SK-N-SH treated with all-trans-retinoic acid at 6 μM for 48 hours (cell line): ENCODE results near the gene ARRDC3.
"Not testable (repeated sequence)": the region's sequence is repeated elsewhere in the genome, so short reads cannot be mapped to it uniquely, and the experiment has no call there.

ENCODE experiments used
- ATAC-seq: fragments of 200-7000 bp; cut with Tn5 transposase; 3 replicates; pipeline ENCODE4 v1.9.1; 2020; ENCODE audit warnings: mild to moderate bottlenecking, moderate library complexity
- ARNTL ChIP-seq: fragments of 450-650 bp; formaldehyde crosslinking; IDR thresholded peaks from 2 replicates; pipeline ENCODE4 v1.5.0; 2020; ENCODE audit warnings: low read depth, mild to moderate bottlenecking, moderate library complexity, borderline replicate concordance
- CREB5 ChIP-seq: fragments of 250-450 bp; sonication (Bioruptor Pico); IDR thresholded peaks from 2 replicates; pipeline ENCODE4 v1.5.1; 2020; ENCODE audit warnings: low read depth, mild to moderate bottlenecking, moderate library complexity
- CSDC2 ChIP-seq: fragments of 250-450 bp; sonication (Bioruptor Pico); IDR thresholded peaks from 2 replicates; pipeline ENCODE4 v1.5.0; 2020; ENCODE audit warnings: mild to moderate bottlenecking, moderate library complexity
- ESRRG ChIP-seq: fragments of 250-450 bp; sonication (Bioruptor Pico); IDR thresholded peaks from 2 replicates; pipeline ENCODE4 v1.6.1; 2021; ENCODE audit warnings: mild to moderate bottlenecking
- GLIS3 ChIP-seq: fragments of 250-450 bp; sonication (Bioruptor Pico); IDR thresholded peaks from 2 replicates; pipeline ENCODE4 v1.5.0; 2020; ENCODE audit warnings: mild to moderate bottlenecking, moderate library complexity
- OSR1 ChIP-seq: fragments of 250-450 bp; sonication (Bioruptor Pico); IDR thresholded peaks from 2 replicates; pipeline ENCODE4 v1.8.0; 2022; ENCODE audit warnings: moderate library complexity, mild to moderate bottlenecking, inconsistent platforms
- PATZ1 ChIP-seq: fragments of 250-450 bp; sonication (Bioruptor Pico); IDR thresholded peaks from 2 replicates; pipeline ENCODE4 v1.8.0; 2020; ENCODE audit warnings: mild to moderate bottlenecking, moderate library complexity, borderline replicate concordance
- RARB ChIP-seq: fragments of 250-450 bp; sonication (Bioruptor Pico); IDR thresholded peaks from 2 replicates; pipeline ENCODE4 v1.8.0; 2021; ENCODE audit warnings: mild to moderate bottlenecking, moderate library complexity
- SNAI2 ChIP-seq: fragments of 250-450 bp; sonication (Bioruptor Pico); IDR thresholded peaks from 2 replicates; pipeline ENCODE4 v1.5.0; 2020; ENCODE audit warnings: mild to moderate bottlenecking, moderate library complexity
- TCF4 ChIP-seq: fragments of 250-450 bp; sonication (Bioruptor Pico); IDR thresholded peaks from 2 replicates; pipeline ENCODE4 v1.8.0; 2021; ENCODE audit warnings: mild to moderate bottlenecking, moderate library complexity, borderline replicate concordance
- TOX ChIP-seq: fragments of 250-450 bp; sonication (Bioruptor Pico); IDR thresholded peaks from 2 replicates; pipeline ENCODE4 v1.8.0; 2021; ENCODE audit warnings: mild to moderate bottlenecking, moderate library complexity, borderline replicate concordance
- ZC3H10 ChIP-seq: fragments of 250-450 bp; sonication (Bioruptor Pico); IDR thresholded peaks from 2 replicates; pipeline ENCODE4 v1.5.1; 2021; ENCODE audit warnings: mild to moderate bottlenecking, moderate library complexity
- ZFP3 ChIP-seq: fragments of 250-450 bp; sonication (Bioruptor Pico); IDR thresholded peaks from 2 replicates; pipeline ENCODE4 v1.5.0; 2020; ENCODE audit warnings: mild to moderate bottlenecking, moderate library complexity
- ZNF565 ChIP-seq: fragments of 450-650 bp; formaldehyde crosslinking; conservative IDR thresholded peaks from 2 replicates; pipeline ENCODE4 v1.5.0; 2020; ENCODE audit warnings: low read depth, mild to moderate bottlenecking, moderate library complexity
- ZNF8 ChIP-seq: fragments of 450-650 bp; formaldehyde crosslinking; IDR thresholded peaks from 2 replicates; pipeline ENCODE4 v1.5.0; 2020; ENCODE audit warnings: mild to moderate bottlenecking, moderate library complexity
- TF ChIP-seq, protein P1 (sequence below): fragments of 250-450 bp; sonication (Bioruptor Pico); IDR thresholded peaks from 2 replicates; pipeline ENCODE4 v1.5.0; 2020; ENCODE audit warnings: mild to moderate bottlenecking, moderate library complexity
- TF ChIP-seq, protein P2 (sequence below): fragments of 250-450 bp; sonication (Bioruptor Pico); IDR thresholded peaks from 2 replicates; pipeline ENCODE4 v1.5.1; 2021; ENCODE audit warnings: mild to moderate bottlenecking, moderate library complexity
- TF ChIP-seq, protein P3 (sequence below): fragments of 250-450 bp; sonication (Bioruptor Pico); IDR thresholded peaks from 2 replicates; pipeline ENCODE4 v1.8.0; 2021; ENCODE audit warnings: low read depth, mild to moderate bottlenecking, moderate library complexity, borderline replicate concordance

Gene ARRDC3

DNA sequence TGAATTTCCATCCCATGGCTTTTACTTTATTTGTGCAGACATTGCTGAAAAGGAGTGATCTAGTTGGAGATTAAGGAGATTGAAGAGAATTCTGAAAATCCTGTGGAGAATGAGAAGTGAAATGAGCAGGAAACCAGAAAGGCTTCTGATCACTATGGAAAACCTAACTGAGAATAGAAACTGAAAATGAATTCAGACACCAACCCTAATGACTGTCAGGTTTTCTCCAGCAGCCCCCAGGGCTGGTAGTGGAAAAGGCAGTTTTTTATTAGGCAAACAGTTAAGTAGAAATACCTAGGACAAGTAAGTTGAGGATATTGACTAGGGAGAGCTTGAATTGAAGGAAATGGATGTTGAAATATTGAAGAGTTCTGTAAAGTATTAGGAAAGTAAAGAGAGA, 14.7 kb upstream of the ARRDC3 start:
- TF ChIP-seq, protein P1, sequence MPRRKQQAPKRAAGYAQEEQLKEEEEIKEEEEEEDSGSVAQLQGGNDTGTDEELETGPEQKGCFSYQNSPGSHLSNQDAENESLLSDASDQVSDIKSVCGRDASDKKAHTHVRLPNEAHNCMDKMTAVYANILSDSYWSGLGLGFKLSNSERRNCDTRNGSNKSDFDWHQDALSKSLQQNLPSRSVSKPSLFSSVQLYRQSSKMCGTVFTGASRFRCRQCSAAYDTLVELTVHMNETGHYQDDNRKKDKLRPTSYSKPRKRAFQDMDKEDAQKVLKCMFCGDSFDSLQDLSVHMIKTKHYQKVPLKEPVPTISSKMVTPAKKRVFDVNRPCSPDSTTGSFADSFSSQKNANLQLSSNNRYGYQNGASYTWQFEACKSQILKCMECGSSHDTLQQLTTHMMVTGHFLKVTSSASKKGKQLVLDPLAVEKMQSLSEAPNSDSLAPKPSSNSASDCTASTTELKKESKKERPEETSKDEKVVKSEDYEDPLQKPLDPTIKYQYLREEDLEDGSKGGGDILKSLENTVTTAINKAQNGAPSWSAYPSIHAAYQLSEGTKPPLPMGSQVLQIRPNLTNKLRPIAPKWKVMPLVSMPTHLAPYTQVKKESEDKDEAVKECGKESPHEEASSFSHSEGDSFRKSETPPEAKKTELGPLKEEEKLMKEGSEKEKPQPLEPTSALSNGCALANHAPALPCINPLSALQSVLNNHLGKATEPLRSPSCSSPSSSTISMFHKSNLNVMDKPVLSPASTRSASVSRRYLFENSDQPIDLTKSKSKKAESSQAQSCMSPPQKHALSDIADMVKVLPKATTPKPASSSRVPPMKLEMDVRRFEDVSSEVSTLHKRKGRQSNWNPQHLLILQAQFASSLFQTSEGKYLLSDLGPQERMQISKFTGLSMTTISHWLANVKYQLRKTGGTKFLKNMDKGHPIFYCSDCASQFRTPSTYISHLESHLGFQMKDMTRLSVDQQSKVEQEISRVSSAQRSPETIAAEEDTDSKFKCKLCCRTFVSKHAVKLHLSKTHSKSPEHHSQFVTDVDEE (CRISPR knock-in tag) = no peak
- TF ChIP-seq PATZ1 (CRISPR knock-in tag) (no peak), OSR1 (CRISPR knock-in tag) (no peak)
- ATAC-seq = no peak

DNA sequence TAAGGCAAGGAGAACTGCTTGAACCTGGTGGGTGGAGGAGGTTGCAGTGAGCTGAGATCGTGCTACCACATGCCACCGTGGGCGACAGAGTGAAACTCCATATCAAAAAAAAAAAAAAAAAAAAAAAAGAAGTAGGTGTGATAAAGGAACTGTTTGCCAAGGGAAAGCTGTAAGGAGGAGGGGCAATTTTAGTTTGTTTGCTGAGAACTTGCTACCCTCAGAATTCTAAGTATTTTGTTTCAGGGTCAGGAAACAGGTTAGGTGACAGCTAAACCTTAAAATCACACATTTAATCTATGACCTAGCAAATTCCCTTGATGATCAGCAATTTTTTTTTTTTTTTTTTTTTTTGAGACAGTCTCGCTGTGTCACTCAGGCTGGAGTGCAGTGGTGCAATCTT, 7.2 kb upstream of the ARRDC3 start:
- TF ChIP-seq, protein P1 (CRISPR knock-in tag) = no peak
- TF ChIP-seq PATZ1 (CRISPR knock-in tag) (no peak), ARNTL (CRISPR knock-in tag) (no peak), ESRRG (no peak), TCF4 (CRISPR knock-in tag) (no peak), SNAI2 (CRISPR knock-in tag) (no peak), RARB (CRISPR knock-in tag) (no peak), ZFP3 (CRISPR knock-in tag) (no peak), GLIS3 (no peak), ZNF8 (CRISPR knock-in tag) (no peak), ZNF565 (CRISPR knock-in tag) (no peak), CREB5 (CRISPR knock-in tag) (no peak), OSR1 (CRISPR knock-in tag) (no peak), CSDC2 (CRISPR knock-in tag) (no peak), ZC3H10 (no peak), TOX (no peak)
- TF ChIP-seq, protein P2, sequence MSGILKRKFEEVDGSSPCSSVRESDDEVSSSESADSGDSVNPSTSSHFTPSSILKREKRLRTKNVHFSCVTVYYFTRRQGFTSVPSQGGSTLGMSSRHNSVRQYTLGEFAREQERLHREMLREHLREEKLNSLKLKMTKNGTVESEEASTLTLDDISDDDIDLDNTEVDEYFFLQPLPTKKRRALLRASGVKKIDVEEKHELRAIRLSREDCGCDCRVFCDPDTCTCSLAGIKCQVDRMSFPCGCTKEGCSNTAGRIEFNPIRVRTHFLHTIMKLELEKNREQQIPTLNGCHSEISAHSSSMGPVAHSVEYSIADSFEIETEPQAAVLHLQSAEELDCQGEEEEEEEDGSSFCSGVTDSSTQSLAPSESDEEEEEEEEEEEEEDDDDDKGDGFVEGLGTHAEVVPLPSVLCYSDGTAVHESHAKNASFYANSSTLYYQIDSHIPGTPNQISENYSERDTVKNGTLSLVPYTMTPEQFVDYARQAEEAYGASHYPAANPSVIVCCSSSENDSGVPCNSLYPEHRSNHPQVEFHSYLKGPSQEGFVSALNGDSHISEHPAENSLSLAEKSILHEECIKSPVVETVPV (CRISPR knock-in tag) = no peak
- TF ChIP-seq, protein P3, sequence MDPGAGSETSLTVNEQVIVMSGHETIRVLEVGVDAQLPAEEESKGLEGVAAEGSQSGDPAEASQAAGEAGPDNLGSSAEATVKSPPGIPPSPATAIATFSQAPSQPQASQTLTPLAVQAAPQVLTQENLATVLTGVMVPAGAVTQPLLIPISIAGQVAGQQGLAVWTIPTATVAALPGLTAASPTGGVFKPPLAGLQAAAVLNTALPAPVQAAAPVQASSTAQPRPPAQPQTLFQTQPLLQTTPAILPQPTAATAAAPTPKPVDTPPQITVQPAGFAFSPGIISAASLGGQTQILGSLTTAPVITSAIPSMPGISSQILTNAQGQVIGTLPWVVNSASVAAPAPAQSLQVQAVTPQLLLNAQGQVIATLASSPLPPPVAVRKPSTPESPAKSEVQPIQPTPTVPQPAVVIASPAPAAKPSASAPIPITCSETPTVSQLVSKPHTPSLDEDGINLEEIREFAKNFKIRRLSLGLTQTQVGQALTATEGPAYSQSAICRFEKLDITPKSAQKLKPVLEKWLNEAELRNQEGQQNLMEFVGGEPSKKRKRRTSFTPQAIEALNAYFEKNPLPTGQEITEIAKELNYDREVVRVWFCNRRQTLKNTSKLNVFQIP = no peak
- no peak for ATAC-seq

DNA sequence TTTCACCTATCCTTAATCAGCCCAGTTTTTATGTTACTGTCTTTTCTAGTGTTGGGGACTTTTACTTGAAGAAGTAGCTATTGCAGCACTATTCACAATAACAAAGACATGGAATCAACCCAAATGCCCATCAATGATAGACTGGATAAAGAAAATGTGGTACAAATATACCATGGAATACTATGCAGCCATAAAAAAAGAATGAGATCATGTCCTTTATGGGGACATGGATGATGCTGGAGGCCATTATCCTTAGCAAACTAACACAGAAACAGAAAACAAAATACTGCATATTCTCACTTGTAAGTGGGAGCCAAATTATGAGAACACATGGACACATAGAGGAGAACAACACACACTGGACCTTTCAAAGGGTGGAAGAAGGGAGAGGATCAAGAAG, 6.4 kb upstream of the ARRDC3 start:
- ATAC-seq = not testable (repeated sequence)
